NCI-H1048 (cell line): ENCODE data around the gene TMEM208.

Source experiments
- DNase-seq: peaks from one replicate; lab custom pipeline; 2025; lab: John Stamatoyannopoulos, UW

The TMEM208 gene

GRCh38 chr16:67237396-67238277 is 10.7 kb downstream of the TMEM208 start:
- DNase-seq = no peak

- no peak for DNase-seq
These were observed 11.3 kb downstream of the TMEM208 start for GRCh38 chr16:67238278-67238575.

- DNase-seq = no peak
These were observed 12.0 kb downstream of the TMEM208 start for GRCh38 chr16:67238806-67239470.

DNA sequence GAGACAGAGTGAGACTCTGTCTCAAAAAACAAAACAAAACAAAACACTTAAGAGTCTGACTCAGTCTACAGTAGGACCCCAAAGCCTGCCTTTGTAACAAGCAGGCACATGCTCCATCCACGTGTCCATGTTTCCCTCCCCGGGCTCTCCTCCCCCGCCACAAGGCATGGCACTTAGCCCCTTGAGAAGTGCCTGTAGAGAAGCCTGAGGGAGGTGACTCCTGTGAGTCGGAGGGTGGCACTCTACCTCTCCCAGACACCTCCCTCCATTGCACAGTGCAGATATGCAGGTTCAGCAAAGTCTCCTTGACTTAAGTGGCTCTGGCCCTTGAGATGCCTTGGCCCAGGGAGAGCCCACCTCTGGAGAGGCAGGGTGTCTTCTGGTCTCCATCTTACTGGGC is 13.6 kb downstream of the TMEM208 start:
- DNase-seq = no peak

DNA sequence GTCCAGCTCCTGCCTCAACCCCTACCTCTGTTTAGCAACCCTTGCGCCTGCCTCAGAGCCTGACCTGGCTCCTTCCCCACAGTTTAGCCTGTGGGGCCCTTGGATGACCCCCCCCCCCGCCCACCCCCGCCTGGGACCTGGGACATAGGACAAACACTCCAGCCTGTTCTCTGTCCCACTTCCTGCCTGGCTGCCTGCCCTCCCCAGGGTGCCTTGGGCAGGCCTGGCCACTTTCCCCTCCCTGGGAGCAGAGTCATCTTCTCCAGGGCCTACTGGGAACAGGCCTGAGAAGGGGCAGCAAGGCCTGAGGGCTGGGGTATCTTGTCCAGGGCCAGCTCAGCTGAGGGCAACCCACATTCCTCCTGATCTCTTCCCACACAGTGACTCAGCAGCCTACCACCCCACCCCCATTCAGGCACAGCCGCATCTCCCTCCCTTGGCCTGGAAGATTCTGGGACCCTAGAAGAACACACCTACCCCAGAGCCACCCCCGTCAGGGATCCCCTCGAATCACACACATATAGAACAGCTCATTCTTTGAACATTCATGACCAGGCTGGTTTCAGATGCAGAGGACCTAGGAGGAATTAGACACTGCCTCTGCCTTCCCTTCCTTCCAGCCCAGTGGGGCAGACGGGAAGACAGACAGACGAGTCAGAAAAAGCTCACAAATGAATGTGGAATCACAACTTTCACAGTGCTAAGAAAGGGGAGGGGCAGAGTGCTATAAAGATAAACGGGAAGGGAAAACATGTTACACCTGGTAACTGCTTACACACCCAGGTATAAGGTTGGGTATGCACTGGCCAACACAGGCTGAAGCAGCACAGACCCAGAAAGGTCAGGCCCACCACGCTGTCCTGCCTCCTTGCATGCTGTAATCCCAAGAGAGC is 14.3 kb downstream of the TMEM208 start:
- no peak for DNase-seq

DNA sequence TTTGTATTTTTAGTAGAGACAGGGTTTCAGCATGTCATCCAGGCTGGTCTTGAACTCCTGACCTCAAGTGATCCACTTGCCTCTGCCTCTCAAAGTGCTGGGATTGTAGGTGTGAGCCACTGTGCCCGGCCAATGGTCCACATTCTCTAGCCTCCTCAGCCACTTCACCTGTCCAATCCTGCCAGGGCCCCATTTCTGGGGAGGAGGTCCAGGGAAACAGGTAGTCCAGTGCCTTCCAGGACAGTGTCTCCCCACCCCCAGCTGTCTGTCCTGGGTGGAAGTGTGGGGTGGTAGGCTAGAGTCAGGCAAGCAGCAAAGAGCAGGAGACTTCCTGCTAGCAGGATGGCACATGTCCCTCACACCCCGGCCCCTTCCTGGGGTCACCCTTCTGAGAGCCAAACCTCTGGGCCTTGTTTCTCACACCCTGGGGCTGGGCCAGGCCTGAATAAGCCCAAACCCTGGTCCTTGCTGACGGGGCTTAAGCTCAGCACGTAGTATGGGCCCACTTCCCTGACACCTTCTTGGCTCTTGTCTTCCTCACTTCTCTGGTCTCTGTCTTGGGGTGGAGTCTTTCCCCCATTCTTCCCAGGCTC is 15.3 kb downstream of the TMEM208 start:
- DNase-seq = no peak

- DNase-seq = no peak
These were observed 16.6 kb downstream of the TMEM208 start for GRCh38 chr16:67243481-67243880.

DNA sequence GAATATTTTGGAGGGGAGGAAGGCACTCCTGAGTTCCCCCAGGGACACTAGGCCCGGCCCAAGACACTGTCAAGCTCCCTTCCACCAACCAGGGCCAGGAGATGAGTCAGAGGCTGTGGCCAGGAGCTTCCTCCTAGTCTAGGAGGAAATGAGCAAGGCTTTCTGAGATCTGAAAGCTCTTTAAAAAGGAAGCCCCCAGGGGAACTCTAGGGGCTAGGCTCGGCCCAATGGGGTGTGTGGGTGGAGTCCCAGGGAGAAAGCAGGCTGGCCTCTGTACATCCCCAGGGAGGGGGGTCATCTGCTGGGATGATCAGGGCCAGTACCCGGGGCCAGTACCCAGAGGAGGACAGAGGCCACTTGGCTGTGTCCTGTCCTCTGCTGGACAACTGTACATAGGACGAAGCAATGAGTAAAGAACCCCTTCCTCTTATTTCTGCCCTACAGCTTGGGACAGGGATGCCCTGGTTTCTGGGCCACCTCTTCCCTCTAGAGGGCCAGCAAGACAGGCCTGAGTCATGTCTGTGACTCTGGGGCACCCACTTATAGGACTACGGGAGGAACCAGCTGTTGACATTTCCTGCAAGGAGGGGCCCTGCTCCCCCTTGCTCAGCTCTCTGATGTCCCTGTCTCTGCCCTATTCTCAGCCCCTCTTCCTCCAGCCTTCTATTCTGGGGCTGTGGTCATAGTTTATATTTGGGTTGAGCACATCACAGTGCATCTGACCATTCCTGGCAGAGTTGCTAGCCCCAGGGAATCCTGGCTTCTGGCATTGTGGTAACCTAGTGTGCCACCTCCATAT is 17.7 kb downstream of the TMEM208 start:
- no peak for DNase-seq

- DNase-seq = no peak
These were observed 18.3 kb downstream of the TMEM208 start for GRCh38 chr16:67245186-67245585.

GRCh38 chr16:67245674-67246080 is 18.7 kb downstream of the TMEM208 start:
- no peak for DNase-seq

DNA sequence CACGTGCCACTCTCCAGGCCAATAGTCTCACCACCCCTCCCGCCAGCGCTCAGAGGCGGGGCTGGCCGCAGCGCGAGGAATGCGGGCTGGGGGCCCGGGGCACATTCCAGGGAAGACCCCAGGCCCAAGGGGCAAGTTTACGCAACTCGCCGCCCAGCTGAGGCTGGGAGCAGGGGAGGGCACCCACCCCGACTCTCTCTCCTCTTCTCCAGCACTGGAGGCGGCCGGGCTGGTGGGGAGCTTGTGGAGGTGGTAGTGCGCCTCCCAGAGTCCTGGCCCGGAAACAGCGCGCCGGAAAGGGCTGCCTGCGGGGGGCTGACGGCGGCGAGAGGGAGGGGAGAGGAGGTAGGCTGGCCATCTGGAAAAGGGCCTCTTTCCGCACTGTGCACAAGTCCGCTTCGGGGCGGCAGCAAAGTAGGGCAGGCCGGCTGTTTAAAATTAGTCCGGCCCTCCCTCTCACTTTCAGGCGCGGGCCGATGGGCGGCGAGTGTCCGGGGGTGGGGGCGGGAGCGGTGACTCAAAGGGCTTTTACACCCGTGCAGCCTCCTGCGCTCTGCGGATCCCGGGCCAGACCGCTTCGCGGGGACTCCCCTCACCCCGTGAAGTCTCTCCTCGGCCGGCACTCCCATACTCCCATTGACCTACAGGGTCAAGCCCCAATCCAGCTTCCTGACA is 19.3 kb downstream of the TMEM208 start:
- DNase-seq = peak; percentile 3

DNA sequence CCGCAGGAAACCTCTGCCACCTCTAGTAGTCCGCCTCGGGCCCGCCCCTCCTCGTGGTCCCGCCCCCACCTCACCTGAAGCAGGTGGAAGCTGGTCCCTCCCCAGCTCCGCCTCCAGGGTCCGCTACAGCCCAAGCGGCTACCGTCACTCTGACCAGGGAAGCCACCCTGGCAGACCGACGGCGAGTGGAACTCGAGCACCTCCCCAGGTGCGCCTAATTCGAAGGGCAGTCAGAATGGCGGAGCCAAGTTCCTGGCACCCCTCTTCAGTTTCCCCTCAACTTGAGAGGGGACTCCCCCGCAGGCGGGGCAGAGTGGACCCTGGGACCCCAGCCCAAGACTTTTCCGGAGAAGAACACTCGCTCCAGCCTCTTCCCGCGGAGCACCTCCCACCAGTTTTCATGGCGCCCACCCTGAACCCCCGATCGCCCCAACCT is 19.8 kb downstream of the TMEM208 start:
- DNase-seq = no peak

DNA sequence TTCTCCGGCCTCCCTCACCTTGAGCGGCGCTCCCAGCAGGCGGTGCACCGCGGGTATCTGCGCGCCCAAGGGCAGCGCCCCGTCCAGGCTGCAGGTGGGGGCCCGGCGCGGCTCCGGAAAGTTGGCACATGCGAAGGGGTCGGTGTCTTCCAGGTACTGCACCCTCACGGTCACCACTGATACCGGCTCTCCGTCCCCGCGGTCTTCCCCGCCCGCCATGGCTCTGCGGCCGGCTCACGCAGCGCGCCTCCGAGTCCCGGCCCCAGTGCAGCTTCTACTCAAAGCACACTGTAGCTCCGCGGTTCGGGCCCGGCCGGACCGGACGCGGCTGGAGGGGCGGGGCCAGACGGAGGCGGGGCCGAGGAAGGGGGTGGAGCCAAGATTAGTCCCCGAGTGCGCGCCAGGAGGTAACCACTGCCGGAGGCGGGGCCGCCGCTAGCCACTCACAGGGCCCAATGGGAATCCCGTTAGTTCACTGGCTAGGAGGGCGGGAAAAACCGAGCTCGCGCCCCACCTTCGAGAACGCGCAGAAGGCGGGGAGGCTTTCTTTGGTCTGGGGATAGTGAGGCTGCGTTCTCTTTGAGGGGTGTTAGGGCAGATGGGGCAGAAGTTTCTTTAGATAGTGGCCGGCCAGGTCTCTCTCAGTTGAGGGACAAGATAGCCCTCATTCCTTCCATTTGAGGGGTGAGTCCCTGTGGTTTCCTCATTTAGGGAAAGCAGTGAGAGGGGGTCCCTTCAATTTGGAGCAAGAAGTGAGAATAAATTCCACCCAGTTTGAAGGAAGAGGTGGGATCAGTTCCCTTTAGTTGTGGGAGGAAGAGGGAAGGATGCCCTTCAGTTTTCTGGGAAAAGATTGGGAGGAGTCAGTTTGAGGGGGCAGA is 20.5 kb downstream of the TMEM208 start, which contains the start of gene FHOD1:
FHOD1 (minus strand) TSS at position 290 of the 881 bp plus-strand sequence; CDS start at position 219, 71 bp downstream.
- DNase-seq = peak; percentile 22

GRCh38 chr16:67248073-67248400 is 21.1 kb downstream of the TMEM208 start:
- no peak for DNase-seq

DNA sequence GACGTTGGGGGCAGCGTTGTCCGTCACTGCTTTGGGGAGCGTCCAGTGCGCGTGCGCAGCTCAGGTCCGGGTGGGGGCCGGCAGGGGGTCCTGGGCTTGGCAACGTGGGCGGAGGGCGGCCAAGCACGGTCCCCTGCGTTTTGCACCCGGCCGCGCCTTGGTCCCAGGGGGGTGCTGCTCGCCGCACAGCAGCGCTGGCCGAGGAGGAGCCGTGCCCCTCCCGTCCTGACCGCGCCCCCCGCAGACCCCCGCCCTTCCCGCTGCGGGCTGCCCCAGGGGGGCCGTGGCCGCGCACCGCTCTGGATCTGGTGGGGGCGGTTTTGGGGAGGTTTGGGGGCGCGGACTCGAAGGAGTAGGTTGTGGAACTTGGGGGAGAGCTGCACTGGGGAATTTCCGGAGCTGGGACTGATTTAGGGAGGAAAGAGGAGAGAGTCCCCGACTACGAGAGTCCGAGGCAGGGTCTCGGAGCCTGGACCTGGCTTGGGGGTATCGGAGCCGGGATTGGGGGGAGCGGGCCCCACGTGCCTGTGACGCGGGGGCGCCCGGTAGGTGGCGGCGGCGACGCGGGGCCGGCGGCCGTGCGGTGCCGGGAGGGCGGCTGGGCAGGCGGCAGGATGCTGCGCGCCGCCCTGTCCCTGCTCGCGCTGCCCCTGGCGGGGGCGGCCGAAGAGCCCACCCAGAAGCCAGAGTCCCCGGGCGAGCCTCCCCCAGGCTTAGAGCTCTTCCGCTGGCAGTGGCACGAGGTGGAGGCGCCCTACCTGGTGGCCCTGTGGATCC is 21.7 kb downstream of the TMEM208 start, which contains the start of gene SLC9A5:
SLC9A5 (plus strand) TSS at position 579 of the 777 bp plus-strand sequence; CDS start at position 615, 36 bp downstream.
- no peak for DNase-seq

- no peak for DNase-seq
These were observed 22.5 kb downstream of the TMEM208 start for GRCh38 chr16:67249178-67250044.

DNA sequence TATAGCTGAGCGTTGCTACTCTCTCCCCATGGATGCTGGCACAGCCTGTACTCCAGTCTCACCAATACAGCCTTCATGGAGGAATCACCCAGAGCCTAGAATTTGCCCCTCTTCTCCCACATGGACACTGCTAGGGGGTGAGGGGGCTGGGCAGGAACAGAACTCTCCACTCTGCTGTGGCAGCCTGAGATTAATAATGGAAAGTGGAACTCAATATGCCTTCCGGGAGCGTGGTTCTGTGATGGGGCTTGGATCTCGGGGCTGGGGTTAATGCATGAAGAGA is 23.1 kb downstream of the TMEM208 start:
- no peak for DNase-seq
